GM18508 (cell line): Measurements from ENCODE around the gene SPOCK1.
"Not testable (repeated sequence)": the region's sequence is repeated elsewhere in the genome, so short reads cannot be mapped to it uniquely, and the experiment has no call there.

Experiments used
- ATAC-seq: cut with Tn5 transposase; IDR thresholded peaks from one replicate; pipeline ENCODE4 v1.9.1; 2021; ENCODE audit warnings: moderate number of reproducible peaks; ENCODE audit not compliant: insufficient read depth, unreplicated experiment

The SPOCK1 gene

GRCh38 chr5:137498736-137499505, at the start of gene SPOCK1:
Gene SPOCK1 (minus strand): TSS chr5:137499326.
- ATAC-seq, result no peak

- no peak for ATAC-seq
Measured at GRCh38 chr5:137545956-137546355, 46.8 kb upstream of the SPOCK1 start.

- not testable (repeated sequence) for ATAC-seq
Measured at GRCh38 chr5:137535449-137535848, 36.3 kb upstream of the SPOCK1 start.

- no peak for ATAC-seq
Measured at GRCh38 chr5:137533963-137534362, 34.8 kb upstream of the SPOCK1 start.

GRCh38 chr5:137531266-137531665, 32.1 kb upstream of the SPOCK1 start:
- no peak for ATAC-seq

- ATAC-seq, result no peak
Measured at GRCh38 chr5:137521246-137521645, 22.1 kb upstream of the SPOCK1 start.

GRCh38 chr5:137516961-137517360, 17.8 kb upstream of the SPOCK1 start:
- no peak for ATAC-seq

GRCh38 chr5:137516251-137516797, 17.2 kb upstream of the SPOCK1 start:
- no peak for ATAC-seq

GRCh38 chr5:137515238-137515637, 16.1 kb upstream of the SPOCK1 start:
- no peak for ATAC-seq

- ATAC-seq, result no peak
Measured at GRCh38 chr5:137510671-137511070, 11.5 kb upstream of the SPOCK1 start.

- no peak for ATAC-seq
Measured at GRCh38 chr5:137507150-137507549, 8.0 kb upstream of the SPOCK1 start.

- ATAC-seq, result no peak
Measured at GRCh38 chr5:137506296-137506695, 7.2 kb upstream of the SPOCK1 start.

- no peak for ATAC-seq
Measured at GRCh38 chr5:137504916-137505315, 5.8 kb upstream of the SPOCK1 start.

GRCh38 chr5:137503456-137503855, 4.3 kb upstream of the SPOCK1 start:
- ATAC-seq, result no peak

GRCh38 chr5:137502632-137503031, 3.5 kb upstream of the SPOCK1 start:
- ATAC-seq, result no peak

- ATAC-seq, result no peak
Measured at GRCh38 chr5:137501846-137502406, 2.8 kb upstream of the SPOCK1 start.

GRCh38 chr5:137501226-137501625, 2.1 kb upstream of the SPOCK1 start:
- ATAC-seq, result no peak

GRCh38 chr5:137500615-137501225, 1.6 kb upstream of the SPOCK1 start:
- ATAC-seq, result no peak

- ATAC-seq, result not testable (repeated sequence)
Measured at GRCh38 chr5:137499506-137499847, 351 bp upstream of the SPOCK1 start.

- no peak for ATAC-seq
Measured at GRCh38 chr5:137498301-137498735, 808 bp downstream of the SPOCK1 start.
